Ovary (tissue), 3 donors: ENCODE data around the gene SIMC1.

Source experiments
- EP300 ChIP-seq: sonication (generic); formaldehyde crosslinking; IDR thresholded peaks from one replicate; pipeline ENCODE4 v1.6.1; 2017; ENCODE audit warnings: antibody characterized with exemption
- POLR2A ChIP-seq: fragments of 450-650 bp; IDR thresholded peaks from one replicate; pipeline ENCODE4 v1.6.1; 2017; ENCODE audit warnings: antibody characterized with exemption, mild to moderate bottlenecking, moderate library complexity
- TF ChIP-seq, protein P1 (sequence below), 3 donors: fragments of 450-650 bp in 2 of 3; fragments of 200-600 bp in 1 of 3; IDR thresholded peaks; one replicate each; pipeline versions ENCODE4 v1.5.1 to v1.8.0; 2016 to 2022; ENCODE audit warnings: antibody characterized with exemption in 3 of 3, mild to moderate bottlenecking in 1 of 3
- donor health status: DM: no; HTN: no; CAD: no.

DNA sequence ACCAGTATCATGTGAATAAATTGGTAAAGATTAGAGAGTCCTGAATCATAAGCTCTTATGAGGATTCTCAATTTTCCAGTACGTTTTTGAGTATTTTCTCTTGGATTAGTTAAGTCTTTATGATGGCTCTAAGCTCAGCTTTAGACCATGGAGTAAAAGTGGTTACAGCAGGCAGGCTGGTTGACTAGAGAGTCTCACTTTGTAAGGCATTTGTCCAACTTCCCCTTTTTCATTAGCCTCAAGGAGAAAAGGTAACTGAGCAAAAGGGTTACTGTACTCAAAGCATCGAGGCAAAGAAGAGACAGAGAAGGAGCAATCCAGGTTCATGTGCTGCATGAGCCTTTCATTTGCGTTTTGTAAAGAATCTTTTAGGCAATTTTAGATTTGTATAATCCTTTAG, 141.7 kb downstream of the SIMC1 start:
- TF ChIP-seq, protein P1, sequence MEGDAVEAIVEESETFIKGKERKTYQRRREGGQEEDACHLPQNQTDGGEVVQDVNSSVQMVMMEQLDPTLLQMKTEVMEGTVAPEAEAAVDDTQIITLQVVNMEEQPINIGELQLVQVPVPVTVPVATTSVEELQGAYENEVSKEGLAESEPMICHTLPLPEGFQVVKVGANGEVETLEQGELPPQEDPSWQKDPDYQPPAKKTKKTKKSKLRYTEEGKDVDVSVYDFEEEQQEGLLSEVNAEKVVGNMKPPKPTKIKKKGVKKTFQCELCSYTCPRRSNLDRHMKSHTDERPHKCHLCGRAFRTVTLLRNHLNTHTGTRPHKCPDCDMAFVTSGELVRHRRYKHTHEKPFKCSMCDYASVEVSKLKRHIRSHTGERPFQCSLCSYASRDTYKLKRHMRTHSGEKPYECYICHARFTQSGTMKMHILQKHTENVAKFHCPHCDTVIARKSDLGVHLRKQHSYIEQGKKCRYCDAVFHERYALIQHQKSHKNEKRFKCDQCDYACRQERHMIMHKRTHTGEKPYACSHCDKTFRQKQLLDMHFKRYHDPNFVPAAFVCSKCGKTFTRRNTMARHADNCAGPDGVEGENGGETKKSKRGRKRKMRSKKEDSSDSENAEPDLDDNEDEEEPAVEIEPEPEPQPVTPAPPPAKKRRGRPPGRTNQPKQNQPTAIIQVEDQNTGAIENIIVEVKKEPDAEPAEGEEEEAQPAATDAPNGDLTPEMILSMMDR (IDR thresholded peaks at IDR 0.05), result no peak
- TF ChIP-seq POLR2A, result no peak
- no peak for TF ChIP-seq EP300
